ENCODE measurements around the gene UTP15. TPM values are rescaled to one million over a fixed set of nuclear protein-coding genes. Genes with fewer than 3 reads are reported as not detected.
A peak's percentile ranks its signal among the peaks of the same experiment; 100 is the strongest.

UTP15 gene
- polyA plus RNA-seq, 2 donors: 3.4 to 5.9 TPM

DNA sequence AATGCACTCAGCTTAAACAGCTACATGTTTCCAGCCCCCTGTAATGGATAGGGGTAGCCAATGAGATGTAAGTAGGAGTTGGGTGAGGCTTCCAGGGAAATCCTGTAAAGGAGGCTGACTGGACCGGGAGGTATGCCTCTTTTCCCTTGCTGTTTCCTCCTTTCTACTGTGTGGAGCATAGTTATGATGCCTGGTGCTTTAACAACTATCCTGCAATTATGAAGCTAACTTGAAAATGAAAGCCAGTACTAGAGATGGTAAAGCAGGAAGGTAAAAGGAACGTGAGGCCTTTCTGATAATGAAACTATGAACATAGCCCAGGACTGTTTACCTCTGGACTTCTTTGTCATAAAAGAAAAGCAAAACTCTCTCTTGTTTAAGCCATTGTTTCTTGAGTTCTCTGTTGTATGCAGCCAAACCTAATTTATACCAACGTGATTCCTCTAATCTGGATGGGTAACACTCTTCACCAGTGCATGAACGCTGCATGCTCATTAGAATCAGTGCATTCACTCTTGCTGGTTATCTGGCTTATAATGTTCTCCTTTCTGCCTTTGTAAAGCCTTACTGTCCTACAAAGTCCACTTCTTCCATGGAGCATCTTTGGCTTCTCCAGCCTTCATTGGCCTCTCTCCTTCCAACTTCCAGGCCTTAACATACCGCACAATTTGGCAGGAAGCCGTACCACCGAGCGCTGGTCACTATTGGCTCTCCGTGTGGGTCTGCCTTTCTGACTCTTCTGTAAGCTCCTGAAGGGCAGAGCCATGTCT, 52.2 kb downstream of the UTP15 start:
- H3K27ac ChIP-seq (ENCODE audit: low read depth in 2 of 2, low read length in 1 of 2): no peak overlapping the region
- H3K4me3 ChIP-seq (ENCODE audit: low read depth in 1 of 2, low read length in 2 of 2): no peak overlapping the region

DNA sequence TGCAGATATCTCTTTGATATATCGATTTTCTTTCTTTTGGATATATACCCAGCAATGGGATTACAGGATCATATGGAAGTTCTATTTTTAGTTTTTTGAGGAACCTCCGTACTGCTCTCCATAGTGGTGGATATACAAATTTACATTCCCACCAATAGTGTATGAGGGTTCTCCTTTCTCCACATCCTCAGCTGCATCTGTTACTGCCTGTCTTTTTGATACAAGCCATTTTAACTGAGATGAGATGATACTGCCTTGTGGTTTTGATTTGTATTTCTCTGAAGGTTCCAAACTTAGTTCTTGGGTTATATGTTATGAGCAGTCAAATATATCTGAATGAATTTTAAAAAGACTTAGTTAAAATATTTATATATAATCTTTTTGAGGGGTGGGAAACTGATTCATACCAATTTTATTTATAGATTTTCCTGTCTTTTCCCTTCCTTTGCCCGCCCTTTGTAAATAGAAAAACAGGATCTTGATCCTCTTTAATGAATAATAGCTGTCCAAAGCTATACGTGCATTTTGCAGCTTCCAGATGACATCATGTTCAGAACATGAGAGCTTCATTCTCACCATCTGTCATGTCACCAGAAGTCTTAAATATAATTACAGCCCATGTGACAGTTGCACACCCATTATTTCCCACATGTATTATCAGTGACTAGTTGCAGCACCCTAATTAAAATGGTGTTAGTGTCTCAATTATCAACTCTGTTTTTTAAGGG, 54.2 kb downstream of the UTP15 start:
- no peaks in the 10 kb centered on the region for H3K9me3 ChIP-seq (ENCODE audit: control insufficient read depth in 2 of 2, insufficient read depth in 1 of 2, low read depth in 1 of 2, low read length in 1 of 2)
- H3K27ac ChIP-seq (ENCODE audit: low read depth in 2 of 2, low read length in 1 of 2): no peak overlapping the region
- 60 to 65% methylated on average over 4 of the region's 4 CpGs for WGBS, 2 donors
- H3K4me3 ChIP-seq (ENCODE audit: low read depth in 1 of 2, low read length in 2 of 2): no peak overlapping the region
- peaks cover 0 to 2% of the 10 kb centered on the region in 2 donors for H3K4me1 ChIP-seq (ENCODE audit: control insufficient read depth in 2 of 2, insufficient read depth in 2 of 2, low read length in 1 of 2)
- no peaks in the 10 kb centered on the region for H3K36me3 ChIP-seq (ENCODE audit: control insufficient read depth in 2 of 2, insufficient read depth in 2 of 2, low read length in 1 of 2)
- H3K27me3 ChIP-seq (ENCODE audit: control insufficient read depth in 1 of 2, insufficient read depth in 2 of 2, low read length in 2 of 2): no peaks in the 10 kb centered on the region

More for the DNA sequence above, 52.2 kb downstream of the UTP15 start:
- H3K27me3 ChIP-seq (ENCODE audit: control insufficient read depth in 1 of 2, insufficient read depth in 2 of 2, low read length in 2 of 2): no peaks in the 10 kb centered on the region
- 66 to 74% methylated on average over 9 of the region's 9 CpGs for WGBS, 2 donors
- H3K9me3 ChIP-seq (ENCODE audit: control insufficient read depth in 2 of 2, insufficient read depth in 1 of 2, low read depth in 1 of 2, low read length in 1 of 2): no peaks in the 10 kb centered on the region
- H3K4me1 ChIP-seq (ENCODE audit: control insufficient read depth in 2 of 2, insufficient read depth in 2 of 2, low read length in 1 of 2): peaks cover 0 to 5% of the 10 kb centered on the region in 2 donors
- H3K36me3 ChIP-seq (ENCODE audit: control insufficient read depth in 2 of 2, insufficient read depth in 2 of 2, low read length in 1 of 2): no peaks in the 10 kb centered on the region

- Histone ChIP-seq H3K27me3 (ENCODE audit: control insufficient read depth in 1 of 2, insufficient read depth in 2 of 2, low read length in 2 of 2) (no peaks in the 10 kb centered on the region), H3K9me3 (ENCODE audit: control insufficient read depth in 2 of 2, insufficient read depth in 1 of 2, low read depth in 1 of 2, low read length in 1 of 2) (no peaks in the 10 kb centered on the region), H3K27ac (ENCODE audit: low read depth in 2 of 2, low read length in 1 of 2) (no peak overlapping the region), H3K4me3 (ENCODE audit: low read depth in 1 of 2, low read length in 2 of 2) (no peak overlapping the region), H3K4me1 (ENCODE audit: control insufficient read depth in 2 of 2, insufficient read depth in 2 of 2, low read length in 1 of 2) (peaks cover 0 to 4% of the 10 kb centered on the region in 2 donors), H3K36me3 (ENCODE audit: control insufficient read depth in 2 of 2, insufficient read depth in 2 of 2, low read length in 1 of 2) (no peaks in the 10 kb centered on the region)
- WGBS, 2 donors: 72 to 79% methylated on average over 1 of the region's 1 CpG
Observed at GRCh38 chr5:73620334-73620687, 54.8 kb downstream of the UTP15 start.

GRCh38 chr5:73623060-73623459, 57.5 kb downstream of the UTP15 start:
- H3K36me3 ChIP-seq (ENCODE audit: control insufficient read depth in 2 of 2, insufficient read depth in 2 of 2, low read length in 1 of 2): no peaks in the 10 kb centered on the region

GRCh38 chr5:73623901-73624404, 58.4 kb downstream of the UTP15 start:
- peaks cover 0 to 2% of the 10 kb centered on the region in 2 donors for H3K4me1 ChIP-seq (ENCODE audit: control insufficient read depth in 2 of 2, insufficient read depth in 2 of 2, low read length in 1 of 2)
- no peaks in the 10 kb centered on the region for H3K36me3 ChIP-seq (ENCODE audit: control insufficient read depth in 2 of 2, insufficient read depth in 2 of 2, low read length in 1 of 2)
- H3K27me3 ChIP-seq (ENCODE audit: control insufficient read depth in 1 of 2, insufficient read depth in 2 of 2, low read length in 2 of 2): no peaks in the 10 kb centered on the region
- 66 to 75% methylated on average over 2 of the region's 2 CpGs for WGBS, 2 donors
- H3K4me3 ChIP-seq (ENCODE audit: low read depth in 1 of 2, low read length in 2 of 2): no peak overlapping the region
- no peak overlapping the region for H3K27ac ChIP-seq (ENCODE audit: low read depth in 2 of 2, low read length in 1 of 2)
- H3K9me3 ChIP-seq (ENCODE audit: control insufficient read depth in 2 of 2, insufficient read depth in 1 of 2, low read depth in 1 of 2, low read length in 1 of 2): no peaks in the 10 kb centered on the region

More at GRCh38 chr5:73623060-73623459, 57.5 kb downstream of the UTP15 start:
- peaks cover 0 to 2% of the 10 kb centered on the region in 2 donors for H3K4me1 ChIP-seq (ENCODE audit: control insufficient read depth in 2 of 2, insufficient read depth in 2 of 2, low read length in 1 of 2)
- no peaks in the 10 kb centered on the region for H3K9me3 ChIP-seq (ENCODE audit: control insufficient read depth in 2 of 2, insufficient read depth in 1 of 2, low read depth in 1 of 2, low read length in 1 of 2)
- no peak overlapping the region for H3K4me3 ChIP-seq (ENCODE audit: low read depth in 1 of 2, low read length in 2 of 2)
- WGBS, 2 donors: 88 to 95% methylated on average over 2 of the region's 2 CpGs
- no peak overlapping the region for H3K27ac ChIP-seq (ENCODE audit: low read depth in 2 of 2, low read length in 1 of 2)
- no peaks in the 10 kb centered on the region for H3K27me3 ChIP-seq (ENCODE audit: control insufficient read depth in 1 of 2, insufficient read depth in 2 of 2, low read length in 2 of 2)

GRCh38 chr5:73624888-73625287, 59.3 kb downstream of the UTP15 start:
- 68 to 83% methylated on average over 6 of the region's 6 CpGs for WGBS, 2 donors
- Histone ChIP-seq H3K27ac (ENCODE audit: low read depth in 2 of 2, low read length in 1 of 2) (peak overlapping the region in 1 of 2 donors; percentile 40), H3K4me1 (ENCODE audit: control insufficient read depth in 2 of 2, insufficient read depth in 2 of 2, low read length in 1 of 2) (peaks cover 0 to 2% of the 10 kb centered on the region in 2 donors), H3K36me3 (ENCODE audit: control insufficient read depth in 2 of 2, insufficient read depth in 2 of 2, low read length in 1 of 2) (no peaks in the 10 kb centered on the region), H3K9me3 (ENCODE audit: control insufficient read depth in 2 of 2, insufficient read depth in 1 of 2, low read depth in 1 of 2, low read length in 1 of 2) (no peaks in the 10 kb centered on the region), H3K27me3 (ENCODE audit: control insufficient read depth in 1 of 2, insufficient read depth in 2 of 2, low read length in 2 of 2) (no peaks in the 10 kb centered on the region), H3K4me3 (ENCODE audit: low read depth in 1 of 2, low read length in 2 of 2) (no peak overlapping the region)

- H3K27ac ChIP-seq (ENCODE audit: low read depth in 2 of 2, low read length in 1 of 2): peak overlapping the region; percentile 81 to 82
- H3K4me1 ChIP-seq (ENCODE audit: control insufficient read depth in 2 of 2, insufficient read depth in 2 of 2, low read length in 1 of 2): peaks cover 0 to 2% of the 10 kb centered on the region in 2 donors
- 2 to 3% methylated on average over 22 to 33 of the region's 33 CpGs for WGBS, 2 donors
- no peaks in the 10 kb centered on the region for H3K36me3 ChIP-seq (ENCODE audit: control insufficient read depth in 2 of 2, insufficient read depth in 2 of 2, low read length in 1 of 2)
- no peaks in the 10 kb centered on the region for H3K27me3 ChIP-seq (ENCODE audit: control insufficient read depth in 1 of 2, insufficient read depth in 2 of 2, low read length in 2 of 2)
- H3K9me3 ChIP-seq (ENCODE audit: control insufficient read depth in 2 of 2, insufficient read depth in 1 of 2, low read depth in 1 of 2, low read length in 1 of 2): no peaks in the 10 kb centered on the region
- peak overlapping the region; percentile 53 to 60 for H3K4me3 ChIP-seq (ENCODE audit: low read depth in 1 of 2, low read length in 2 of 2)
Observed at GRCh38 chr5:73625372-73625943, 59.9 kb downstream of the UTP15 start.

- H3K9me3 ChIP-seq (ENCODE audit: control insufficient read depth in 2 of 2, insufficient read depth in 1 of 2, low read depth in 1 of 2, low read length in 1 of 2): no peaks in the 10 kb centered on the region
- no peaks in the 10 kb centered on the region for H3K36me3 ChIP-seq (ENCODE audit: control insufficient read depth in 2 of 2, insufficient read depth in 2 of 2, low read length in 1 of 2)
- peak within 1 kb of the TSS; percentile 60 to 62 for H3K4me3 ChIP-seq (ENCODE audit: low read depth in 1 of 2, low read length in 2 of 2)
- WGBS, 2 donors: 0 to 1% methylated on average over 62 to 92 of the region's 92 CpGs
- H3K4me1 ChIP-seq (ENCODE audit: control insufficient read depth in 2 of 2, insufficient read depth in 2 of 2, low read length in 1 of 2): peaks cover 0 to 2% of the 10 kb centered on the region in 2 donors
- H3K27ac ChIP-seq (ENCODE audit: low read depth in 2 of 2, low read length in 1 of 2): peak within 1 kb of the TSS; percentile 81 to 82
- H3K27me3 ChIP-seq (ENCODE audit: control insufficient read depth in 1 of 2, insufficient read depth in 2 of 2, low read length in 2 of 2): no peaks in the 10 kb centered on the region
Observed at GRCh38 chr5:73625944-73626811, 60.6 kb downstream of the UTP15 start, which contains the start of gene ARHGEF28. Gene ARHGEF28, plus strand, starts transcription at chr5:73626196. Its CDS starts 58,656 bp downstream, at chr5:73684852.
